Fibroblast of lung (primary cell): Measurements from ENCODE around the gene SLC16A10. TPM values are rescaled to one million over a fixed set of nuclear protein-coding genes. Genes with fewer than 3 reads are reported as not detected.

ENCODE experiments used
- DNase-seq, 2 donors: peaks; one replicate each; pipeline versions ENCODE4 v3.0.0 to v3.0.0-alpha.2; 2010; ENCODE audit warnings: low read depth in 2 of 2
- H2AFZ ChIP-seq: 2 replicates; pipeline ENCODE4 v1.5.1; 2012; ENCODE audit warnings: low read length, control low read depth, inconsistent platforms
- H3K27ac ChIP-seq: 2 replicates; pipeline ENCODE4 v1.5.1; 2011; ENCODE audit warnings: low read length, control low read depth; ENCODE audit not compliant: insufficient read depth
- H3K27me3 ChIP-seq: 2 replicates; pipeline ENCODE4 v1.5.1; 2011; ENCODE audit warnings: mild to moderate bottlenecking, low read length; ENCODE audit not compliant: control insufficient read depth, insufficient read depth
- H3K36me3 ChIP-seq: 2 replicates; pipeline ENCODE4 v1.5.1; 2011; ENCODE audit warnings: low read length; ENCODE audit not compliant: control insufficient read depth, insufficient read depth
- H3K4me1 ChIP-seq: 2 replicates; pipeline ENCODE4 v1.5.1; 2011; ENCODE audit warnings: low read length; ENCODE audit not compliant: control insufficient read depth, insufficient read depth; ENCODE audit errors: extremely low read depth
- H3K4me2 ChIP-seq: 2 replicates; pipeline ENCODE4 v1.5.1; 2011; ENCODE audit warnings: low read length, control low read depth; ENCODE audit not compliant: insufficient read depth; ENCODE audit errors: extremely low read depth
- H3K4me3 ChIP-seq, 4 experiments: fragments of 200-600 bp in 1 of 4; sonication (generic) in 1 of 4; replicated peaks in 1 of 4; 2 replicates each; pipeline ENCODE4 v1.5.1; 2011 to 2016; ENCODE audit warnings: low read length in 4 of 4, low read depth in 3 of 4, mild to moderate bottlenecking in 3 of 4, control low read depth in 2 of 4, inconsistent platforms in 1 of 4, mixed read lengths in 1 of 4; ENCODE audit not compliant: insufficient read depth in 1 of 4; ENCODE audit errors: control extremely low read depth in 1 of 4
- H3K79me2 ChIP-seq: 2 replicates; pipeline ENCODE4 v1.5.1; 2012; ENCODE audit warnings: mild to moderate bottlenecking, low read length, inconsistent platforms; ENCODE audit not compliant: control insufficient read depth, insufficient read depth
- H3K9ac ChIP-seq: 2 replicates; pipeline ENCODE4 v1.5.1; 2011; ENCODE audit warnings: mild to moderate bottlenecking, low read length, control low read depth; ENCODE audit not compliant: insufficient read depth
- H3K9me3 ChIP-seq: 2 replicates; pipeline ENCODE4 v1.5.1; 2012; ENCODE audit warnings: low read depth, low read length; ENCODE audit not compliant: control insufficient read depth, insufficient read depth
- H4K20me1 ChIP-seq: 2 replicates; pipeline ENCODE4 v1.5.1; 2011; ENCODE audit warnings: low read length; ENCODE audit not compliant: control insufficient read depth, insufficient read depth; ENCODE audit errors: extremely low read depth
- EZH2 ChIP-seq: IDR thresholded peaks from 2 replicates; pipeline ENCODE4 v1.5.1; 2012; ENCODE audit warnings: low read length, control low read depth, mild to moderate bottlenecking; ENCODE audit errors: missing control alignments
- polyA plus RNA-seq, 2 donors: library from polyadenylated mRNA; depleted of rRNA in 1 of 2; stranded (reverse) in 1 of 2; unstranded in 1 of 2; fragments of >200 nt; gene quantifications; 2 replicates each; pipeline ENCODE4 v1.2.1, GENCODE V29; 2011 to 2012; ENCODE audit warnings: missing spikeins in 1 of 2
- total RNA-seq: library from RNA; depleted of rRNA; stranded (reverse); fragments of >200 nt; gene quantifications from 2 replicates; pipeline ENCODE4 v1.2.1, GENCODE V29; 2014
- TF ChIP-seq, protein P1 (sequence below), 2 donors: IDR thresholded peaks in 1 of 2; conservative IDR thresholded peaks in 1 of 2; 1 replicate in 1 of 2; 2 replicates in 1 of 2; pipeline ENCODE4 v1.5.1; 2011 to 2012; ENCODE audit warnings: low read length in 2 of 2, control low read depth in 1 of 2, inconsistent platforms in 1 of 2, low read depth in 1 of 2, mild to moderate bottlenecking in 1 of 2

The SLC16A10 gene
- total and polyA plus RNA-seq, 2 donors (not counting 1 experiment from before 2014, with no cell fraction given), result not detected

DNA sequence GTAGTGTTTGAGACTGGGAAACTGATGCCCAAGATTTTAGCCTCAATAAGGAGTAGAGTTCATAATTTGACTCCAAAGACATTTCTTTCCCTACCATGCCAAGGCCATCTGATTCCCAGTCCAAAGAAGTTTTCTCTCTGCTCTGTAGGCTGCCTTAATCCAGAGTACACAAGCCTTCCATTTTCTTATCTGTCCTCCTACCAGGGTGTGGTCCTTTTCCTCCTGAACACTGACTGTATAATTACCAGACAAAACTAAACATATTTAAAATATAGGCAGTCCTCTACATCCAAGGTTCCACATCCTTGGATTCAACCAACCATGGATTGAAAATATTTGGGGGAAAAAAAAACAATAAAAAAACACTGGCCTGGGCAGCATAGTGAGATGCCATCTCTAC is 108.4 kb downstream of the SLC16A10 start:
- no peak overlapping the region for H3K27ac ChIP-seq
- no peak overlapping the region for H2AFZ ChIP-seq
- no peak overlapping the region for H3K9ac ChIP-seq
- DNase-seq, result no peak
- no peaks in the 10 kb centered on the region for H3K79me2 ChIP-seq
- no peaks in the 10 kb centered on the region for H3K9me3 ChIP-seq
- TF ChIP-seq, protein P1, sequence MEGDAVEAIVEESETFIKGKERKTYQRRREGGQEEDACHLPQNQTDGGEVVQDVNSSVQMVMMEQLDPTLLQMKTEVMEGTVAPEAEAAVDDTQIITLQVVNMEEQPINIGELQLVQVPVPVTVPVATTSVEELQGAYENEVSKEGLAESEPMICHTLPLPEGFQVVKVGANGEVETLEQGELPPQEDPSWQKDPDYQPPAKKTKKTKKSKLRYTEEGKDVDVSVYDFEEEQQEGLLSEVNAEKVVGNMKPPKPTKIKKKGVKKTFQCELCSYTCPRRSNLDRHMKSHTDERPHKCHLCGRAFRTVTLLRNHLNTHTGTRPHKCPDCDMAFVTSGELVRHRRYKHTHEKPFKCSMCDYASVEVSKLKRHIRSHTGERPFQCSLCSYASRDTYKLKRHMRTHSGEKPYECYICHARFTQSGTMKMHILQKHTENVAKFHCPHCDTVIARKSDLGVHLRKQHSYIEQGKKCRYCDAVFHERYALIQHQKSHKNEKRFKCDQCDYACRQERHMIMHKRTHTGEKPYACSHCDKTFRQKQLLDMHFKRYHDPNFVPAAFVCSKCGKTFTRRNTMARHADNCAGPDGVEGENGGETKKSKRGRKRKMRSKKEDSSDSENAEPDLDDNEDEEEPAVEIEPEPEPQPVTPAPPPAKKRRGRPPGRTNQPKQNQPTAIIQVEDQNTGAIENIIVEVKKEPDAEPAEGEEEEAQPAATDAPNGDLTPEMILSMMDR (conservative IDR thresholded peaks at IDR 0.05 in 1 of 2, IDR thresholded peaks at IDR 0.05 in 1 of 2; ENCODE audit: low read depth in 1 of 2, low read length in 2 of 2), result no peak
- TF ChIP-seq EZH2, result no peak
- H3K27me3 ChIP-seq, result no peaks in the 10 kb centered on the region
- H3K4me2 ChIP-seq, result no peak overlapping the region
- H3K4me3 ChIP-seq, result no peak overlapping the region
- no peaks in the 10 kb centered on the region for H3K36me3 ChIP-seq
- H3K4me1 ChIP-seq, result no peaks in the 10 kb centered on the region
- no peaks in the 10 kb centered on the region for H4K20me1 ChIP-seq

DNA sequence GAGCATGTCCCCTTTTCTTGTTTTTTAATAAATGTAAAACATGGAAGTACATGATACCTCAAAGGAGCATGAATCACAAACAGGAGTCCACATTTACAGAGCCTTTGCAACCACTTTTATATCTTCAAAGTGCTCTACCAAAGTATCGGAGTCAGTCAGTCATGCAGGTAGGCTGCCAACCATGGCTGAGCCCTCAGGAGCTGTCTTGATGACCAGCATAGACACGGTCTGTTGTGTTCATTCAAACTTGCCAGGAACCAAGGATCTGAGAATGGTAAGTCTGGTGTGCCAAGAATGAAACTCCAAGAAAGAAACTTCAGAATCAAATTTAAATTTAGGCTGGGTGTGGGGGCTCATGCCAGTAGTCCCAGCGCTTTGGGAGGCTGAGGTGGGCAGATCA is 111.5 kb downstream of the SLC16A10 start:
- Histone ChIP-seq H3K9ac (no peak overlapping the region), H3K27me3 (no peaks in the 10 kb centered on the region), H2AFZ (no peak overlapping the region), H3K4me2 (no peak overlapping the region), H3K4me3 (no peak overlapping the region), H3K4me1 (no peaks in the 10 kb centered on the region), H3K36me3 (no peaks in the 10 kb centered on the region), H3K79me2 (no peaks in the 10 kb centered on the region), H3K27ac (no peak overlapping the region), H4K20me1 (no peaks in the 10 kb centered on the region), H3K9me3 (no peaks in the 10 kb centered on the region)
- no peak for TF ChIP-seq EZH2
- TF ChIP-seq, protein P1 (conservative IDR thresholded peaks at IDR 0.05 in 1 of 2, IDR thresholded peaks at IDR 0.05 in 1 of 2; ENCODE audit: low read depth in 1 of 2, low read length in 2 of 2), result no peak
- no peak for DNase-seq

- no peaks in the 10 kb centered on the region for H3K36me3 ChIP-seq
- no peaks in the 10 kb centered on the region for H3K9me3 ChIP-seq
- H4K20me1 ChIP-seq, result no peaks in the 10 kb centered on the region
- H3K9ac ChIP-seq, result no peak overlapping the region
- H3K4me1 ChIP-seq, result no peaks in the 10 kb centered on the region
- no peak overlapping the region for H3K4me3 ChIP-seq
- no peak for DNase-seq
- H2AFZ ChIP-seq, result no peak overlapping the region
- H3K4me2 ChIP-seq, result no peak overlapping the region
- H3K27me3 ChIP-seq, result no peaks in the 10 kb centered on the region
- no peaks in the 10 kb centered on the region for H3K79me2 ChIP-seq
- TF ChIP-seq EZH2, result no peak
- TF ChIP-seq, protein P1 (conservative IDR thresholded peaks at IDR 0.05 in 1 of 2, IDR thresholded peaks at IDR 0.05 in 1 of 2; ENCODE audit: low read depth in 1 of 2, low read length in 2 of 2), result no peak
- H3K27ac ChIP-seq, result no peak overlapping the region
These were observed 112.6 kb downstream of the SLC16A10 start for GRCh38 chr6:111199935-111200334.
